DMS 273 treated with DMSO at 0.1 percent for 48 hours (cell line): ENCODE data around the gene KDM3B.

Source experiments
- DNase-seq: peaks from one replicate; lab custom pipeline; 2025; lab: John Stamatoyannopoulos, UW

KDM3B gene

GRCh38 chr5:138346889-138347288, 5.6 kb upstream of the KDM3B start:
- no peak for DNase-seq

GRCh38 chr5:138349852-138350562, 2.5 kb upstream of the KDM3B start:
- DNase-seq, result no peak

DNA sequence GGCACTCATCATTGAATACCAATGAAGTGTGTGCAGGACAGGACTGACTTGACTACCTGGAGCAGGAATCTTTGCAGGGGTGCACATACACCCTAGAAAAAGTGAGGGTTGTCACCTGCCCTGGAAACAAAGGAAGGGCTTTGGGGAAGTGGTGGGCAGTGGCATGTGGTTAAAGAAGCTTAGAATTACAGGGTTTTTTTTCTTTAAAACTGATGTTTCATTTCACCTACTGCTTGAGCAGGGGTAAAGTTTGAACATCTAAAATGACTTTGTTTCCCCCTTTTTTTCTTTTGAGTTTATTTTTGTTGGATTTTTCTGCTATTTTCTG, 2.0 kb upstream of the KDM3B start:
- DNase-seq, result no peak

- no peak for DNase-seq
Measured at GRCh38 chr5:138351056-138351455, 1.4 kb upstream of the KDM3B start.

- no peak for DNase-seq
Measured at GRCh38 chr5:138351517-138351916, 968 bp upstream of the KDM3B start.

DNA sequence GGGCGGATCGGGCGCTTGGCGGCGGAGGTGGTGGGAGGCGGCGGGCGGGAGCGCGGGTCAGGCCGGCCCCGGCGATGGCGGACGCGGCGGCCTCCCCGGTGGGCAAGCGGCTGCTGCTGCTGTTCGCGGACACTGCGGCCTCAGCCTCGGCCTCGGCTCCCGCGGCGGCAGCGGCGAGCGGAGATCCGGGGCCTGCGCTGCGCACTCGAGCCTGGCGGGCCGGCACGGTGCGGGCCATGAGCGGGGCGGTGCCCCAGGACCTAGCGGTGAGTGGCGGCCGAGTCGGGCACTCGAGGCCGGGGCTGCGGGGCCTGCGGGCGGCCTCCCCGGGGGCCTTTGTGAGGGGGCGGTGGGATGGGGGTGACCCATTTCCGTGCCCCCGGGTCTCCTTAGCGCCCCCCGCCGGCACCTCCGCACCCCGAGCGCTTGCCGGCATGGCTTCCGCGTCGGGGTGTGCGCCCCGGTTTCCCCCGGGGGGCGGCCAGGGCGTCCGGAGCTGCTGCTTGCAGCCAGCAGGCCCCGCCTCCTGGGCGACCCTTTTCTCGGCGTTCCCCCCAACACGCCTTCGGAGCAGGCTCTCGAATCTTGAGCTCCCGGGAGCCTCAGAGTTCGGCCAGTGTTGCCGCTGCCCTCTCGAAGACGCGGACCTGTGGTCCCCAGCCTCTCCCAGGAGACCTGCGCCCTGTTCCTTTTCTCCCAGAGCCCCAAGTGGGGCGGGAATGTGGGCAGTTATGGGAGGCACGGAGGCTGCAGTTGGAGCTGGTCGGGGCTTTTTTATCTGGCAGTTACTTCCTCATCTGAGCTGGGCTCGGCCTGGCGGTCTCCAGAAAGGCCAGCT, 456 bp downstream of the KDM3B start:
- no peak for DNase-seq

DNA sequence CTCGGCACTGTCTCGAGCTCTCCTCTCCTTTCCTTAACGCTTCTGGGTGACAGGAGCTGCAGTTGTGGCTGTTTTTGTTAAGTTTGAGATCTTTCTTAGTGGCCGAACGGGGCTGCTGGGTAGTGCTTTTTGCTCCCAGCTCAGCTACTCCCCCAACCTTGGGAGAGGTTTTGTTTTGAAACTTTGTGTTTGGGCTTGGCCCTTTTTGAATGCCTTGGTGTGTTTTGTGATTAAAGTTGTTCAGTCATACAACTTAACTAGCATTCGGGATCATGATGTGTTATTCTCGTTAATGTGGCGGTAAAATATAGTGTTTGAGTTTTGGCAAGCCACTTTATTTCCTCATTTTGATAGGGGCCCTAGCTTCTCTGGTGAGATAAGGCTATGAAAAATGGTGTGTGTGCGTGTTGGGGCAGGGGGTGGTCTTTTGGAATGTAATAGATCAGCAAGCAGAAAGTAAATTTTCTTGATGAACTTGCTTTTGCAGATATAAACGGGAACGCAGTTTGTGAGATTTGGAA, 1.1 kb downstream of the KDM3B start:
- DNase-seq, result no peak

GRCh38 chr5:138354387-138354786, 1.9 kb downstream of the KDM3B start:
- DNase-seq, result no peak

GRCh38 chr5:138354926-138355378, 2.5 kb downstream of the KDM3B start:
- DNase-seq, result peak; percentile 40

GRCh38 chr5:138359621-138360020, 7.1 kb downstream of the KDM3B start:
- DNase-seq, result no peak

DNA sequence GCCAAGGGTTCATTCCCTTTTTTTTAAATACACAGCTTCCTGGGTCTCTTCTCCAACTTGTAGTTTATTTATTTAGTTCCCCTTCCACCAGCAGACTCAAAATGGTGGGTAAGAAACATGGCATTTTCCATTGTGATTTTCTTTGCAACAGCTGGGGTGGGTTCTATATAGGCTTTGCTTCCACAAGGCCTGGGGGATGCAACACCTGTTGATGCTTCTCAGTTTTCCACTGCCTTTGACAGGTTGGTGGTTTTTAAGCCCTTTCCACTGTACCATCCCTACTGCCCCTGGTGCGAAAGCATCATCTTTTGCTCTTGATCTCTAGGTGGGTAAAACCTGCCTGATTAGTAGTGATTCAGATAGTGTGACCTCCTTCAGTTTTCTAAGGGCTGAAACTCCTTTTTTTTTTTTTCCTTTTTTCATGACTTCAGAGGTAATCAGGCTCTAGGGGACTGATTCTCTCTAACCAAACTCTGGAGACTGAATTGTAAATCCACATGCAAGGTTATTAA, 8.5 kb downstream of the KDM3B start:
- DNase-seq, result no peak

- no peak for DNase-seq
Measured at GRCh38 chr5:138364576-138364975, 12.1 kb downstream of the KDM3B start.

- no peak for DNase-seq
Measured at GRCh38 chr5:138366632-138367382, 14.3 kb downstream of the KDM3B start.

DNA sequence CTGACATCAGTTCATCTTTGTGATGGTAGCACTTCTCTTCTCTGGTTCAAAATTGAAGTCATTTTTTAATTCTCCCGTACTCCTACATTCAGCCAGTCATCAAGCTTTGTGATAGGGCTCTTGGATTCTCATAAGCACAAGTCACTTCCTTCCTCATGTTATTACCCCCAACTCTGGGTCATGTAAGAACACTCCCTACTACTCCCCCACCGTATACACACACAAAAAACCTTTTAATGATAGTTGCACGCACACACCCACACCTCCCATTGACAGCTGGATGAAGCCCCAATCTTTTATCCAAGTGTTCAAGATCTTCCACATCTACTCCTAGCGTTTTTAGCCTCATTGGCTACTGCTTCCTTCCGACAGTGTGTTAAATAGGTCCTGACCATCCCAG, 16.8 kb downstream of the KDM3B start:
- no peak for DNase-seq

DNA sequence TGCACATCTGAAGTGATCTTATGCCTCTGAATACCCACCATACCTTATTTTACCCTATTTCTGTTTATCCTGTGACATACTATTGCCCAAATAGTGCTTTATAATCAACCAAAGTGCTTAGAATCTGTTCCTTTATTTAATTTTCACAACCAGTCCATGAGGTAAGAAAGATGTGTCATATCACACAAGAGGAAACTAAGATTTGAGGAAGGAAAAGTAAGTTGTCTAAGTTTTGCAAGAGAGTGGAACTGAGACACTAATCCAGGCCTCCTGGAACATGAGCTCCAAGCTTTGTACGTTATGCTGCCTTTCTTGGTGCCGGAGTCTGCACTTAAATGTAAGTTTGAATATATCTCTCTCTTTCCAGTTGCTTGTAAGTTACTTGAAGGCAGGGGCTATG, 17.2 kb downstream of the KDM3B start:
- DNase-seq, result no peak

- DNase-seq, result no peak
Measured at GRCh38 chr5:138370537-138370936, 18.1 kb downstream of the KDM3B start.

DNA sequence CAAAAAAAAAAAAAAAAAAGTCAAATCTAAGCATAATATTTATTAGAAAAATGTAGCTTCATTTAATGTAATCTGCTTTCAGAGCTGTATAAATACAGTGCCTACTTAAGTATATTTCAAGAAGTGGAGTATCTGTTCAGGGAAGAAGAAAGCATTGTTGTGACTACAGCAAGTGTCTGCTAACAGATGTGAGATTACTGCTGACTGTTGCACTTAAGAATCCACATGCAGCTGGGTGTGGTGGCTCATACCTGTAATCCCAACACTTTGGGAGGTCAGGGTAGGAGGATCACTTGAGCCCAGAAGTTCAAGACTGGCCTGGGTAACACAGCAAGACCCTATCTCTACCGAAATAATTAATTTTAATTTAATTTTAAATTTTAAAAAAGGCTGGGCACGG, 19.0 kb downstream of the KDM3B start:
- DNase-seq, result no peak

DNA sequence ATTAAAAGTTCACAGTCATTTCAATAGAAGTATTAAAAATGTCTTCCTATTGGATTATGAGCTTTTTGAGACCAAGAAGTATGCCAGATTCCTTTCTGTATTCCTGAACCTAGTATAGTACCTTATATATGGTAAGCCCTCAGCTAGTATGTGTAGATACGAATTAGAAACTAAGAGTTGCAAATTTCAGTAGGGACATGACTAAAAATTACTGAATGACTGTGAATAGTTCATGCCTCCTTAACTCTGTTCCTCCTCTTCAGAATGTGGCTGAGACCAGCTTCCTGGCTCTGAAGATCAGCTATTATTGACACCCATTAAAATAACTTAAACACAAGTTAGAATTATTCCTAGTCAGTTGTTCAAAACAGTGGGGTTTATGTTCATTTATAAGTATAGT, 19.7 kb downstream of the KDM3B start:
- DNase-seq, result no peak

DNA sequence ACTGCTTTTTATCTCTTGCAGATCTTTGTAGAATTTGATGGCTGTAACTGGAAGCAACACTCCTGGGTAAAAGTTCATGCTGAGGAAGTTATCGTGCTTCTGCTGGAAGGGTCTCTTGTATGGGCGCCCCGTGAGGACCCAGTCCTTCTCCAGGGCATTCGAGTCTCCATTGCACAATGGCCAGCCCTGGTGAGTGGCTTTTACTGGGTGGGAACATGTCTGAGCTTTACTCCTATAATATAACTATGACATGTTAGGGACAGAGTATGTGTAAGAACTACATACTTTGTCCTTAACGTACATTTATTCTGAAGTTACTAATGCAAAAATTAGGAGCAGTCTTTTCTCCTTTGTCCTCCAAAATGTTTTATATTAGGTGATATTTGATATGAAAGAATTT, 20.2 kb downstream of the KDM3B start:
- DNase-seq, result no peak

GRCh38 chr5:138382347-138382746, 29.9 kb downstream of the KDM3B start:
- no peak for DNase-seq

GRCh38 chr5:138385660-138386059, 33.2 kb downstream of the KDM3B start:
- no peak for DNase-seq

- no peak for DNase-seq
Measured at GRCh38 chr5:138386290-138386689, 33.8 kb downstream of the KDM3B start.
